Measurements from ENCODE around the gene TRIML2. TPM values are rescaled to one million over a fixed set of nuclear protein-coding genes. Genes with fewer than 3 reads are reported as not detected.

Gene TRIML2
- polyA plus RNA-seq, 1 of the 3 experiments (the other 2 are of a cell fraction): not detected

DNA sequence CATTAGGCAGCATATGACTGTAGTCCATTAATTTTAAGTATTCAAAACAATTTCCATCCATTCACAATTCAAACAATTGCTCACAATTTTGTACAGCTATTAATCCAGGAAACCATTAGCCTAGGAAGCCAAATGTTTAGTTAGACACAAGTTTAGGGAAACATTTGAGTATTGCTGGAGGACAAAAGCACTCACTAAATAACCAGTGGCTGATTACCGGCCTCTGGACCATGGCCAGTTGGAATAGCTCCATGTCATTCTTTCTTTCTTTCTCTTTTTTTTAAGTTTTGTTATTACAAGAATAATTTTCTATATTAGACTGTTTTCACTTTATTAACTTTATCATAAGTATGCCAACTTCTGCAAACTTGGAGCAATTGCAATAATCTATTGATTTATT is 31.3 kb downstream of the TRIML2 start:
- Histone ChIP-seq H3K79me2 (ENCODE audit: insufficient read depth) (no peaks in the 10 kb centered on the region), H3K4me2 (no peak overlapping the region), H3F3A (replicated peaks; ENCODE audit: insufficient read depth) (no peaks in the 10 kb centered on the region), H3K36me3 (replicated peaks in 1 of 2; ENCODE audit: control insufficient read depth in 1 of 2, insufficient read depth in 2 of 2, low read length in 1 of 2) (no peaks in the 10 kb centered on the region), H3K9me2 (no peaks in the 10 kb centered on the region), H3K27me3 (ENCODE audit: insufficient read depth) (no peaks in the 10 kb centered on the region; the same call in 1 of the 2 replicates), H3K27ac (ENCODE audit: low read depth in 2 of 2, low read length in 1 of 2) (no peak overlapping the region), H4K20me1 (ENCODE audit: insufficient read depth) (no peaks in the 10 kb centered on the region), H3K4me3 (ENCODE audit: low read depth in 2 of 2, low read length in 1 of 2) (no peak overlapping the region), H3K4me1 (ENCODE audit: control insufficient read depth in 1 of 2, insufficient read depth in 2 of 2, low read depth in 1 of 2, low read length in 1 of 2) (no peaks in the 10 kb centered on the region), H3K9ac (no peak overlapping the region), H2AFZ (ENCODE audit: low read depth) (no peak overlapping the region), H3K9me3 (no peaks in the 10 kb centered on the region)
- no peak for TF ChIP-seq RXRA (IDR thresholded peaks at IDR 0.05; ENCODE audit: borderline replicate concordance, low read depth)
- no peak for TF ChIP-seq FOSL2 (IDR thresholded peaks at IDR 0.05; ENCODE audit: borderline replicate concordance, low read depth)
- no peak for TF ChIP-seq ZBTB33 (IDR thresholded peaks at IDR 0.05; ENCODE audit: borderline replicate concordance, low read depth)
- TF ChIP-seq SIN3A (IDR thresholded peaks at IDR 0.05; ENCODE audit: borderline replicate concordance, low read depth, low read length): no peak
- TF ChIP-seq TAF1 (IDR thresholded peaks at IDR 0.05; ENCODE audit: borderline replicate concordance, low read depth, low read length): no peak
- TF ChIP-seq USF2 (IDR thresholded peaks at IDR 0.05; ENCODE audit: borderline replicate concordance, low read depth, low read length): no peak
- TF ChIP-seq, protein P1, sequence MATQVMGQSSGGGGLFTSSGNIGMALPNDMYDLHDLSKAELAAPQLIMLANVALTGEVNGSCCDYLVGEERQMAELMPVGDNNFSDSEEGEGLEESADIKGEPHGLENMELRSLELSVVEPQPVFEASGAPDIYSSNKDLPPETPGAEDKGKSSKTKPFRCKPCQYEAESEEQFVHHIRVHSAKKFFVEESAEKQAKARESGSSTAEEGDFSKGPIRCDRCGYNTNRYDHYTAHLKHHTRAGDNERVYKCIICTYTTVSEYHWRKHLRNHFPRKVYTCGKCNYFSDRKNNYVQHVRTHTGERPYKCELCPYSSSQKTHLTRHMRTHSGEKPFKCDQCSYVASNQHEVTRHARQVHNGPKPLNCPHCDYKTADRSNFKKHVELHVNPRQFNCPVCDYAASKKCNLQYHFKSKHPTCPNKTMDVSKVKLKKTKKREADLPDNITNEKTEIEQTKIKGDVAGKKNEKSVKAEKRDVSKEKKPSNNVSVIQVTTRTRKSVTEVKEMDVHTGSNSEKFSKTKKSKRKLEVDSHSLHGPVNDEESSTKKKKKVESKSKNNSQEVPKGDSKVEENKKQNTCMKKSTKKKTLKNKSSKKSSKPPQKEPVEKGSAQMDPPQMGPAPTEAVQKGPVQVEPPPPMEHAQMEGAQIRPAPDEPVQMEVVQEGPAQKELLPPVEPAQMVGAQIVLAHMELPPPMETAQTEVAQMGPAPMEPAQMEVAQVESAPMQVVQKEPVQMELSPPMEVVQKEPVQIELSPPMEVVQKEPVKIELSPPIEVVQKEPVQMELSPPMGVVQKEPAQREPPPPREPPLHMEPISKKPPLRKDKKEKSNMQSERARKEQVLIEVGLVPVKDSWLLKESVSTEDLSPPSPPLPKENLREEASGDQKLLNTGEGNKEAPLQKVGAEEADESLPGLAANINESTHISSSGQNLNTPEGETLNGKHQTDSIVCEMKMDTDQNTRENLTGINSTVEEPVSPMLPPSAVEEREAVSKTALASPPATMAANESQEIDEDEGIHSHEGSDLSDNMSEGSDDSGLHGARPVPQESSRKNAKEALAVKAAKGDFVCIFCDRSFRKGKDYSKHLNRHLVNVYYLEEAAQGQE (IDR thresholded peaks at IDR 0.05; ENCODE audit: low read depth, low read length): no peak
- no peak for TF ChIP-seq EP300 (IDR thresholded peaks at IDR 0.05; ENCODE audit: borderline replicate concordance in 1 of 2, low read depth in 1 of 2, low read length in 1 of 2)
- no peak for TF ChIP-seq POLR2AphosphoS5 (IDR thresholded peaks at IDR 0.05; ENCODE audit: low read depth, low read length)
- TF ChIP-seq ELF1 (IDR thresholded peaks at IDR 0.05): no peak
- TF ChIP-seq, protein P2, sequence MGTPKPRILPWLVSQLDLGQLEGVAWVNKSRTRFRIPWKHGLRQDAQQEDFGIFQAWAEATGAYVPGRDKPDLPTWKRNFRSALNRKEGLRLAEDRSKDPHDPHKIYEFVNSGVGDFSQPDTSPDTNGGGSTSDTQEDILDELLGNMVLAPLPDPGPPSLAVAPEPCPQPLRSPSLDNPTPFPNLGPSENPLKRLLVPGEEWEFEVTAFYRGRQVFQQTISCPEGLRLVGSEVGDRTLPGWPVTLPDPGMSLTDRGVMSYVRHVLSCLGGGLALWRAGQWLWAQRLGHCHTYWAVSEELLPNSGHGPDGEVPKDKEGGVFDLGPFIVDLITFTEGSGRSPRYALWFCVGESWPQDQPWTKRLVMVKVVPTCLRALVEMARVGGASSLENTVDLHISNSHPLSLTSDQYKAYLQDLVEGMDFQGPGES (IDR thresholded peaks at IDR 0.05; ENCODE audit: low read depth, low read length): no peak
- no peak for TF ChIP-seq MXI1 (IDR thresholded peaks at IDR 0.05; ENCODE audit: low read depth, low read length)
- TF ChIP-seq, protein P3, sequence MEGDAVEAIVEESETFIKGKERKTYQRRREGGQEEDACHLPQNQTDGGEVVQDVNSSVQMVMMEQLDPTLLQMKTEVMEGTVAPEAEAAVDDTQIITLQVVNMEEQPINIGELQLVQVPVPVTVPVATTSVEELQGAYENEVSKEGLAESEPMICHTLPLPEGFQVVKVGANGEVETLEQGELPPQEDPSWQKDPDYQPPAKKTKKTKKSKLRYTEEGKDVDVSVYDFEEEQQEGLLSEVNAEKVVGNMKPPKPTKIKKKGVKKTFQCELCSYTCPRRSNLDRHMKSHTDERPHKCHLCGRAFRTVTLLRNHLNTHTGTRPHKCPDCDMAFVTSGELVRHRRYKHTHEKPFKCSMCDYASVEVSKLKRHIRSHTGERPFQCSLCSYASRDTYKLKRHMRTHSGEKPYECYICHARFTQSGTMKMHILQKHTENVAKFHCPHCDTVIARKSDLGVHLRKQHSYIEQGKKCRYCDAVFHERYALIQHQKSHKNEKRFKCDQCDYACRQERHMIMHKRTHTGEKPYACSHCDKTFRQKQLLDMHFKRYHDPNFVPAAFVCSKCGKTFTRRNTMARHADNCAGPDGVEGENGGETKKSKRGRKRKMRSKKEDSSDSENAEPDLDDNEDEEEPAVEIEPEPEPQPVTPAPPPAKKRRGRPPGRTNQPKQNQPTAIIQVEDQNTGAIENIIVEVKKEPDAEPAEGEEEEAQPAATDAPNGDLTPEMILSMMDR (IDR thresholded peaks at IDR 0.05): no peak
- TF ChIP-seq NRF1 (IDR thresholded peaks at IDR 0.05; ENCODE audit: low read depth, low read length): no peak
- TF ChIP-seq YY1 (IDR thresholded peaks at IDR 0.05; ENCODE audit: low read depth): no peak
- TF ChIP-seq TCF12 (IDR thresholded peaks at IDR 0.05): no peak
- ChIA-PET CTCF (no interaction called here), POLR2A (no interaction called here)
- no peak for DNase-seq
- WGBS (ENCODE audit: low lambda C conversion rate): 12% methylated on average over 1 of the region's 1 CpG
